Loucy (cell line): ENCODE results near the gene GNA12.

Experiments used
- H2AFZ ChIP-seq: fragments of 200-600 bp; sonication (generic); 2 replicates; pipeline ENCODE4 v1.6.0; 2016; ENCODE audit warnings: antibody characterized with exemption, mild to moderate bottlenecking, low read length, moderate library complexity
- H3F3A ChIP-seq: fragments of 200-600 bp; 2 replicates; pipeline ENCODE4 v1.6.0; 2016; ENCODE audit warnings: antibody characterized with exemption, low read depth, mild to moderate bottlenecking
- H3K27me3 ChIP-seq: fragments of 200-600 bp; sonication (generic); 2 replicates; pipeline ENCODE4 v1.6.1; 2014; ENCODE audit warnings: low read length, mild to moderate bottlenecking; ENCODE audit not compliant: insufficient read depth, poor library complexity, severe bottlenecking
- H3K36me3 ChIP-seq: fragments of 200-600 bp; sonication (generic); 2 replicates; pipeline ENCODE4 v1.6.1; 2016; ENCODE audit warnings: low read length; ENCODE audit not compliant: insufficient read depth
- H3K4me1 ChIP-seq: fragments of 200-600 bp; sonication (generic); 2 replicates; pipeline ENCODE4 v1.5.1; 2014; ENCODE audit warnings: low read length, mild to moderate bottlenecking; ENCODE audit not compliant: insufficient read depth, poor library complexity, severe bottlenecking
- H3K4me2 ChIP-seq: fragments of 200-600 bp; sonication (generic); 2 replicates; pipeline ENCODE4 v1.6.0; 2014; ENCODE audit warnings: antibody characterized with exemption, low read length, low read depth, mild to moderate bottlenecking; ENCODE audit not compliant: poor library complexity, severe bottlenecking
- H3K4me3 ChIP-seq: fragments of 200-600 bp; sonication (generic); 2 replicates; pipeline ENCODE4 v1.5.1; 2014; ENCODE audit warnings: low read length, mild to moderate bottlenecking, mixed read lengths; ENCODE audit not compliant: poor library complexity, severe bottlenecking
- H3K79me2 ChIP-seq: fragments of 200-600 bp; sonication (generic); 2 replicates; pipeline ENCODE4 v1.6.1; 2014; ENCODE audit warnings: low read length; ENCODE audit not compliant: insufficient read depth
- H3K9ac ChIP-seq: fragments of 200-600 bp; sonication (generic); 2 replicates; pipeline ENCODE4 v1.6.0; 2014; ENCODE audit warnings: mild to moderate bottlenecking, low read depth, low read length, moderate library complexity; ENCODE audit not compliant: poor library complexity, severe bottlenecking
- H3K9me2 ChIP-seq: fragments of 200-600 bp; sonication (generic); replicated peaks from 2 replicates; pipeline ENCODE4 v1.6.1; 2016; ENCODE audit warnings: low read depth, low read length, mixed read lengths
- H3K9me3 ChIP-seq: fragments of 200-600 bp; sonication (generic); 2 replicates; pipeline ENCODE4 v1.6.1; 2014; ENCODE audit warnings: mild to moderate bottlenecking, antibody characterized with exemption, low read length, low read depth; ENCODE audit not compliant: insufficient read depth
- H4K20me1 ChIP-seq: fragments of 200-600 bp; sonication (generic); 2 replicates; pipeline ENCODE4 v1.6.0; 2014; ENCODE audit warnings: antibody characterized with exemption, low read length, mild to moderate bottlenecking; ENCODE audit not compliant: insufficient read depth, poor library complexity, severe bottlenecking
- EZH2phosphoT487 ChIP-seq: fragments of 200-600 bp; IDR thresholded peaks from 2 replicates; pipeline ENCODE4 v1.6.1; 2018; ENCODE audit warnings: antibody characterized with exemption, mild to moderate bottlenecking, moderate library complexity, borderline replicate concordance
- TF ChIP-seq, protein P1 (sequence below): fragments of 200-600 bp; sonication (generic); conservative IDR thresholded peaks from 2 replicates; pipeline ENCODE4 v1.5.1; 2014; ENCODE audit warnings: mild to moderate bottlenecking, antibody characterized with exemption, low read length

The GNA12 gene

DNA sequence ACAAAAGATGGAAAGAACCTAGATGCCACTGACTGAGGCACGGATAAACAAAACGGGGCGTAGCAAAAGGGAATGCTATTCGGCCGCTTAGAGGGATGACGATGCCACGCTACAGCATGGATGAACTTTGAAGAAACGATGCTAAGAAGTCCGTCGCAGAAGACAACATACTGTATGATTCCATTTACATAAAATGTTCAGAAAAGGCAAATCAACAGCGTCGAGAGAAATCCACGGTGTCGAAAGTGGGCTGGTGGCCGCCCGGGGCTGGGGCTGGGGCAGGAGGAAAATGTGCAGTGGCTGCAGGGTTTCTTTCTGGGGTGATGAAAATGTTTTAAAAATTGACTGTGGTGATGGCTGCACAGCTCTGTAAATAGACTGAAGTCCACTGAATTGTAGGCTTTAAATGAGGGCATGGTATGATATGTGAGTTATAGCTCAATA lies 24.1 kb downstream of the GNA12 start:
- Histone ChIP-seq H3K4me3 (no peak overlapping the region), H3K79me2 (peaks cover 100% of the 10 kb centered on the region), H3K36me3 (peaks cover 8% of the 10 kb centered on the region; the same call in 1 of the 2 replicates), H3K4me2 (no peak overlapping the region), H2AFZ (no peak overlapping the region), H3K9ac (no peak overlapping the region), H3K9me2 (no peaks in the 10 kb centered on the region), H3K9me3 (no peaks in the 10 kb centered on the region), H3K4me1 (peaks cover 12% of the 10 kb centered on the region), H3K27me3 (no peaks in the 10 kb centered on the region), H4K20me1 (peaks cover 54% of the 10 kb centered on the region), H3F3A (no peaks in the 10 kb centered on the region)
- TF ChIP-seq, protein P1, sequence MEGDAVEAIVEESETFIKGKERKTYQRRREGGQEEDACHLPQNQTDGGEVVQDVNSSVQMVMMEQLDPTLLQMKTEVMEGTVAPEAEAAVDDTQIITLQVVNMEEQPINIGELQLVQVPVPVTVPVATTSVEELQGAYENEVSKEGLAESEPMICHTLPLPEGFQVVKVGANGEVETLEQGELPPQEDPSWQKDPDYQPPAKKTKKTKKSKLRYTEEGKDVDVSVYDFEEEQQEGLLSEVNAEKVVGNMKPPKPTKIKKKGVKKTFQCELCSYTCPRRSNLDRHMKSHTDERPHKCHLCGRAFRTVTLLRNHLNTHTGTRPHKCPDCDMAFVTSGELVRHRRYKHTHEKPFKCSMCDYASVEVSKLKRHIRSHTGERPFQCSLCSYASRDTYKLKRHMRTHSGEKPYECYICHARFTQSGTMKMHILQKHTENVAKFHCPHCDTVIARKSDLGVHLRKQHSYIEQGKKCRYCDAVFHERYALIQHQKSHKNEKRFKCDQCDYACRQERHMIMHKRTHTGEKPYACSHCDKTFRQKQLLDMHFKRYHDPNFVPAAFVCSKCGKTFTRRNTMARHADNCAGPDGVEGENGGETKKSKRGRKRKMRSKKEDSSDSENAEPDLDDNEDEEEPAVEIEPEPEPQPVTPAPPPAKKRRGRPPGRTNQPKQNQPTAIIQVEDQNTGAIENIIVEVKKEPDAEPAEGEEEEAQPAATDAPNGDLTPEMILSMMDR, result no peak
- TF ChIP-seq EZH2phosphoT487, result no peak

DNA sequence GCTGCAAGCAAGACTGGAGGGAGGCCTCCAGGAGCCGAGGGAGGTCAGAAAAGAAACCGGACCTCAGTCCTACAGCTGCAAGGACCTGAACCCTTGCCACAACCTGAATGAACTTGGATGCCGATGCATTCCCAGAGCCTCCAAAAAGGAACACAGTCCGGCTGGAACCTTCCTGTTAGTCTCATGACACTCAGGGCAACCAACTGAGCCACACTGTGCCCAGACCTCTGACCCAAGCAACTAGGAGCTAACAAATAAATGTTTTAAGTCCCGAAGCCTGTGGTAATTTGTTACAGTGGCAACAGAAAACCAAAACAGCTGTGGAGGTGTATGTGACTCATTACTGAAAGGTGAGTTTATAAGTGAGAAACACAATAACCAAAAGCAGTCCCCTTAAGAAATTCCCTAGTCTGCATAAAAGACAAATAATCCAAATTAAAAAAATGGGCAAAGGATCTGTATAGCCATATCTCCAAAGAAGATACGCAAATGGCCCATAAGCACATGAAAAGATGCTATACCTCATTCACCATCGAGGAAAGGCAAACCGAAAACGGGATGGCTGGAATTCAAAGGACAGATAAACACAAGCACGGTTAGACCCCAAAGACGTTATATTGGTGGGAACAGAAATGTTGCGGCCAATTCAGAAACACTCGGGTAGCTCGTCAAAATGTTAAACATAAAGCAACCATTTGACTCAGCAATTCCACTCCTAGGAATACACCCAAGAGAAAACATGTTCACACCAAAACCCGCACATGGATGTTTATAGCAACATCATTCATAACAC lies 24.8 kb downstream of the GNA12 start:
- H3K79me2 ChIP-seq, result peaks cover 100% of the 10 kb centered on the region

DNA sequence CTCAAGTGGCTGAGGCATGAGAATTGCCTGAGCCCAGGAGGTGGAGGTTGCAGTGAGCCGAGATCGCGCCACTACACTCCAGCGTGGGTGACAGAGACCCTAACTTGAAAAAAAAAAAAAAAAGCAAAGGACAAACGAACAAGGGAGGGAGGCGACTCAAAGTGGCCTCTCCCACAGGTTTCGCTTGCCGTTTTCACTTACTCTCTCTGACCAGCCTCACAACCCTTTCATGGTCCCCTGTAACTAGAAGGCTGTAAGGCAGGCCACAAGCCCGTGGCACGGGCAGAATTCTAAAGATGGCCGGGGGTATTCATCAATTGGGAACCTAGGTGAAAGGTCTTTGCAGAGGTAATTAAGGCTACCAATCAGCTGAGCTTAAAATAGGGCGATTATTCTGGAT lies 25.5 kb downstream of the GNA12 start:
- H3K4me3 ChIP-seq, result no peak overlapping the region

More for the DNA sequence above, 24.8 kb downstream of the GNA12 start:
- no peaks in the 10 kb centered on the region for H3K9me2 ChIP-seq
- no peak overlapping the region for H3K9ac ChIP-seq
- TF ChIP-seq, protein P1, result no peak
- no peak overlapping the region for H2AFZ ChIP-seq
- H3K9me3 ChIP-seq, result no peaks in the 10 kb centered on the region
- no peaks in the 10 kb centered on the region for H3F3A ChIP-seq
- no peaks in the 10 kb centered on the region for H3K27me3 ChIP-seq
- peaks cover 8% of the 10 kb centered on the region; the same call in 1 of the 2 replicates for H3K36me3 ChIP-seq
- H3K4me3 ChIP-seq, result no peak overlapping the region
- H3K4me1 ChIP-seq, result peaks cover 6% of the 10 kb centered on the region
- H4K20me1 ChIP-seq, result peaks cover 52% of the 10 kb centered on the region
- no peak overlapping the region for H3K4me2 ChIP-seq

More for the DNA sequence above, 25.5 kb downstream of the GNA12 start:
- Histone ChIP-seq H4K20me1 (peaks cover 52% of the 10 kb centered on the region), H3K36me3 (peaks cover 15% of the 10 kb centered on the region; the same call in 1 of the 2 replicates), H3K27me3 (no peaks in the 10 kb centered on the region), H3K9me3 (no peaks in the 10 kb centered on the region), H3K9me2 (no peaks in the 10 kb centered on the region), H3K4me2 (no peak overlapping the region), H3K79me2 (peaks cover 100% of the 10 kb centered on the region), H2AFZ (no peak overlapping the region), H3K4me1 (no peaks in the 10 kb centered on the region), H3F3A (no peaks in the 10 kb centered on the region), H3K9ac (no peak overlapping the region)
- TF ChIP-seq, protein P1, result no peak
- no peak for TF ChIP-seq EZH2phosphoT487
